ENCODE data around the gene KLHL28.

KLHL28 gene

GRCh38 chr14:44897041-44897844, 64.5 kb downstream of the KLHL28 start:
- no peak for TF ChIP-seq TOX (CRISPR knock-in tag; IDR thresholded peaks at IDR 0.05; ENCODE audit: borderline replicate concordance)
- TF ChIP-seq RARB (CRISPR knock-in tag; IDR thresholded peaks at IDR 0.05) = no peak
- no peak for TF ChIP-seq TCF4 (CRISPR knock-in tag; IDR thresholded peaks at IDR 0.05; ENCODE audit: borderline replicate concordance)
- TF ChIP-seq CSRNP3 (CRISPR knock-in tag; IDR thresholded peaks at IDR 0.05) = no peak
- TF ChIP-seq ZNF70 (CRISPR knock-in tag; IDR thresholded peaks at IDR 0.05) = no peak
- TF ChIP-seq BACH2 (CRISPR knock-in tag; IDR thresholded peaks at IDR 0.05; ENCODE audit: borderline replicate concordance) = no peak
- no peak for TF ChIP-seq POU6F1 (CRISPR knock-in tag; IDR thresholded peaks at IDR 0.05; ENCODE audit: borderline replicate concordance, low read depth)
- no peak for TF ChIP-seq SNAI2 (CRISPR knock-in tag; IDR thresholded peaks at IDR 0.05)
- no peak for TF ChIP-seq GLIS3 (CRISPR knock-in tag; IDR thresholded peaks at IDR 0.05)
- no peak for TF ChIP-seq OSR1 (CRISPR knock-in tag; IDR thresholded peaks at IDR 0.05)
- TF ChIP-seq ZFP3 (CRISPR knock-in tag; IDR thresholded peaks at IDR 0.05) = no peak
- TF ChIP-seq PATZ1 (CRISPR knock-in tag; IDR thresholded peaks at IDR 0.05; ENCODE audit: borderline replicate concordance) = no peak
- no peak for TF ChIP-seq CSDC2 (CRISPR knock-in tag; IDR thresholded peaks at IDR 0.05)
- TF ChIP-seq CREB5 (CRISPR knock-in tag; IDR thresholded peaks at IDR 0.05; ENCODE audit: low read depth) = no peak
- no peak for TF ChIP-seq ZNF565 (CRISPR knock-in tag; conservative IDR thresholded peaks at IDR 0.05; ENCODE audit: low read depth)
- no peak for TF ChIP-seq TSHZ2 (CRISPR knock-in tag; IDR thresholded peaks at IDR 0.05)
- TF ChIP-seq ISL1 (CRISPR knock-in tag; IDR thresholded peaks at IDR 0.05) = no peak
- no peak for TF ChIP-seq ZNF8 (CRISPR knock-in tag; IDR thresholded peaks at IDR 0.05)
- no peak for TF ChIP-seq ZFP30 (CRISPR knock-in tag; IDR thresholded peaks at IDR 0.05)
- no peak for TF ChIP-seq ZC3H10 (CRISPR knock-in tag; IDR thresholded peaks at IDR 0.05)
- ATAC-seq = peak; percentile 98

- TF ChIP-seq ESRRG (CRISPR knock-in tag; IDR thresholded peaks at IDR 0.05) (no peak), GLIS3 (CRISPR knock-in tag; IDR thresholded peaks at IDR 0.05) (no peak), ZNF565 (CRISPR knock-in tag; conservative IDR thresholded peaks at IDR 0.05; ENCODE audit: low read depth) (no peak), OSR1 (CRISPR knock-in tag; IDR thresholded peaks at IDR 0.05) (no peak), TSHZ2 (CRISPR knock-in tag; IDR thresholded peaks at IDR 0.05) (no peak), ZFP3 (CRISPR knock-in tag; IDR thresholded peaks at IDR 0.05) (no peak), ZNF8 (CRISPR knock-in tag; IDR thresholded peaks at IDR 0.05) (no peak), TCF4 (CRISPR knock-in tag; IDR thresholded peaks at IDR 0.05; ENCODE audit: borderline replicate concordance) (no peak), CREB5 (CRISPR knock-in tag; IDR thresholded peaks at IDR 0.05; ENCODE audit: low read depth) (no peak), CSRNP3 (CRISPR knock-in tag; IDR thresholded peaks at IDR 0.05) (no peak), RARB (CRISPR knock-in tag; IDR thresholded peaks at IDR 0.05) (no peak), SNAI2 (CRISPR knock-in tag; IDR thresholded peaks at IDR 0.05) (no peak), BACH2 (CRISPR knock-in tag; IDR thresholded peaks at IDR 0.05; ENCODE audit: borderline replicate concordance) (no peak), TOX (CRISPR knock-in tag; IDR thresholded peaks at IDR 0.05; ENCODE audit: borderline replicate concordance) (no peak)
- no peak for ATAC-seq
Measured at GRCh38 chr14:44896275-44897040, 65.3 kb downstream of the KLHL28 start.

Measured in SK-N-SH treated with all-trans-retinoic acid at 6 μM for 48 hours (cell line).